Motor neuron (in vitro differentiated cells): Measurements from ENCODE around the gene TAF4B. TPM values are rescaled to one million over a fixed set of nuclear protein-coding genes. Genes with fewer than 3 reads are reported as not detected.
A peak's percentile ranks its signal among the peaks of the same experiment; 100 is the strongest.
"Not testable (repeated sequence)": the region's sequence is repeated elsewhere in the genome, so short reads cannot be mapped to it uniquely, and the experiment has no call there.

Source experiments
- ATAC-seq, 8 experiments: fragments of 200-7000 bp; cut with Tn5 transposase; replicated peaks in 6 of 8; 2 replicates each; pipeline ENCODE4 v1.8.0; 2021; ENCODE audit warnings: mild to moderate bottlenecking in 8 of 8, moderate library complexity in 8 of 8
- H3K27ac ChIP-seq, 2 donors: fragments of 250-450 bp; sonication (Bioruptor Pico); 2 replicates each; pipeline ENCODE4 v1.9.0; 2021; ENCODE audit warnings: antibody characterized with exemption in 2 of 2, mild to moderate bottlenecking in 2 of 2, moderate library complexity in 1 of 2
- H3K4me1 ChIP-seq, 2 donors: fragments of 250-450 bp; sonication (Bioruptor Pico); replicated peaks in 1 of 2; 2 replicates each; pipeline ENCODE4 v1.6.1; 2021; ENCODE audit warnings: antibody characterized with exemption in 2 of 2, mild to moderate bottlenecking in 2 of 2, moderate library complexity in 1 of 2
- H3K4me3 ChIP-seq, 5 donors: fragments of 250-450 bp; sonication (Bioruptor Pico); 2 replicates each; pipeline ENCODE4 v1.9.0; 2021; ENCODE audit warnings: antibody characterized with exemption in 5 of 5, mild to moderate bottlenecking in 5 of 5, moderate library complexity in 4 of 5
- WGBS, 10 experiments: fragments of 450-650 bp; shearing (Covaris generic); methylation state at CpG; one replicate each; pipeline ENCODE4 v1.0.0; 2022; 5-methylcytosine and 5-hydroxymethylcytosine counted together
- in situ Hi-C, 9 experiments: fragments of 400-800 bp; cut with MboI; loops; one replicate each; pipeline ENCODE4 v1.15.0; 2021; ENCODE audit warnings: low sequenced_read_pairs in 9 of 9, low pct_unique_long_range_greater_than_20kb in 2 of 9; ENCODE audit not compliant: unreplicated experiment in 9 of 9
- total RNA-seq, 8 experiments: library from RNA; unstranded; fragments of 300-600 nt; gene quantifications; 2 replicates each; pipeline versions ENCODE4 v1.2.3 to v1.2.4, GENCODE V29; 2022

TAF4B gene
- total RNA-seq, result 10 to 100 TPM in 1 of 8 experiments, 1 to 10 TPM in 7; 2.0 to 12.3 (median 3.3) TPM

GRCh38 chr18:26226229-26227050 is at the start of gene TAF4B:
Gene TAF4B, plus strand, starts transcription at chr18:26226445. Its CDS starts 489 bp downstream, at chr18:26226934.
- Histone ChIP-seq H3K4me3 (peak within 1 kb of the TSS; percentile 61 to 93 (median 68)), H3K27ac (peak within 1 kb of the TSS in 1 of 2 donors; percentile 48), H3K4me1 (peaks cover 5 to 9% of the 10 kb centered on the region in 2 donors)
- 0 to 1% (median 0%) methylated on average over 1 to 27 of the region's 101 CpGs; no CpG with 5 or more reads in 2 of the 10 experiments for WGBS, 10 experiments
- in situ Hi-C loops, result no loop called here
- peak; percentile 80 to 96 (median 92) for ATAC-seq

GRCh38 chr18:26181343-26181826 is 44.9 kb upstream of the TAF4B start:
- WGBS, 10 experiments, result 19 to 100% (median 86%) methylated on average over 1 to 7 of the region's 7 CpGs; no CpG with 5 or more reads in 1 of the 10 experiments
- Histone ChIP-seq H3K4me3 (no peak overlapping the region), H3K4me1 (no peaks in the 10 kb centered on the region), H3K27ac (no peak overlapping the region)
- ATAC-seq, result no peak
- in situ Hi-C loops, result no loop called here

GRCh38 chr18:26183395-26184112 is 42.7 kb upstream of the TAF4B start:
- ATAC-seq, result peak in 2 of 8 experiments; percentile 63 to 77

GRCh38 chr18:26185267-26185666 is 41.0 kb upstream of the TAF4B start:
- Histone ChIP-seq H3K4me3 (no peak overlapping the region), H3K4me1 (no peaks in the 10 kb centered on the region), H3K27ac (no peak overlapping the region)
- 15 to 100% (median 53%) methylated on average over 1 to 2 of the region's 2 CpGs for WGBS, 10 experiments
- in situ Hi-C loops, result no loop called here
- peak in 2 of 8 experiments; percentile 40 to 67 for ATAC-seq

More at GRCh38 chr18:26183395-26184112, 42.7 kb upstream of the TAF4B start:
- Histone ChIP-seq H3K27ac (no peak overlapping the region), H3K4me1 (no peaks in the 10 kb centered on the region), H3K4me3 (no peak overlapping the region)
- in situ Hi-C loops, result no loop called here

GRCh38 chr18:26190506-26190905 is 35.7 kb upstream of the TAF4B start:
- no peak overlapping the region for H3K27ac ChIP-seq
- ATAC-seq, result no peak
- H3K4me1 ChIP-seq, result no peaks in the 10 kb centered on the region
- WGBS, 10 experiments, result 74 to 100% (median 90%) methylated on average over 1 to 4 of the region's 8 CpGs; no CpG with 5 or more reads in 3 of the 10 experiments
- in situ Hi-C loops, result no loop called here
- no peak overlapping the region for H3K4me3 ChIP-seq

GRCh38 chr18:26192233-26192632 is 34.0 kb upstream of the TAF4B start:
- WGBS, 10 experiments, result 0 to 100% (median 82%) methylated on average over 1 of the region's 1 CpG; no CpG with 5 or more reads in 1 of the 10 experiments
- Histone ChIP-seq H3K4me1 (no peaks in the 10 kb centered on the region), H3K27ac (no peak overlapping the region), H3K4me3 (no peak overlapping the region)
- no peak for ATAC-seq
- in situ Hi-C loops, result no loop called here

- Histone ChIP-seq H3K27ac (no peak overlapping the region), H3K4me3 (no peak overlapping the region), H3K4me1 (no peaks in the 10 kb centered on the region)
- in situ Hi-C loops, result no loop called here
- ATAC-seq, result peak in 3 of 8 experiments; percentile 40 to 96 (median 72)
- 10 to 100% (median 83%) methylated on average over 1 to 3 of the region's 3 CpGs; no CpG with 5 or more reads in 3 of the 10 experiments for WGBS, 10 experiments
Observed at GRCh38 chr18:26196605-26197004, 29.6 kb upstream of the TAF4B start.

- H3K4me3 ChIP-seq, H3K4me1 ChIP-seq, in situ Hi-C loops, H3K27ac ChIP-seq, ATAC-seq: not testable (repeated sequence)
- 30 to 100% (median 47%) methylated on average over 1 to 7 of the region's 9 CpGs; no CpG with 5 or more reads in 5 of the 10 experiments for WGBS, 10 experiments
Observed at GRCh38 chr18:26202001-26202400, 24.2 kb upstream of the TAF4B start.

GRCh38 chr18:26205318-26205717 is 20.9 kb upstream of the TAF4B start:
- whole genome bisulfite sequencing, 10 experiments, result 43 to 100% (median 92%) methylated on average over 1 of the region's 1 CpG

GRCh38 chr18:26206488-26206887 is 19.8 kb upstream of the TAF4B start:
- 63 to 100% (median 86%) methylated on average over 1 to 2 of the region's 2 CpGs; no CpG with 5 or more reads in 2 of the 10 experiments for WGBS, 10 experiments
- no peak overlapping the region for H3K27ac ChIP-seq
- no peak for ATAC-seq

More at GRCh38 chr18:26205318-26205717, 20.9 kb upstream of the TAF4B start:
- H3K4me1 ChIP-seq, result no peaks in the 10 kb centered on the region
- H3K27ac ChIP-seq, result no peak overlapping the region
- in situ Hi-C loops, result no loop called here
- H3K4me3 ChIP-seq, result no peak overlapping the region
- ATAC-seq, result no peak

GRCh38 chr18:26207937-26208336 is 18.3 kb upstream of the TAF4B start:
- no peak overlapping the region for H3K27ac ChIP-seq
- H3K4me1 ChIP-seq, result no peaks in the 10 kb centered on the region
- no peak for ATAC-seq
- no peak overlapping the region for H3K4me3 ChIP-seq
- WGBS, 10 experiments, result 50 to 100% (median 85%) methylated on average over 1 to 3 of the region's 3 CpGs; no CpG with 5 or more reads in 4 of the 10 experiments
- in situ Hi-C loops, result no loop called here

More at GRCh38 chr18:26206488-26206887, 19.8 kb upstream of the TAF4B start:
- in situ Hi-C loops, result no loop called here
- Histone ChIP-seq H3K4me3 (no peak overlapping the region), H3K4me1 (no peaks in the 10 kb centered on the region)

- in situ Hi-C loops, result no loop called here
- H3K4me3 ChIP-seq, result no peak overlapping the region
- WGBS, 10 experiments, result 63 to 100% (median 76%) methylated on average over 1 to 2 of the region's 2 CpGs; no CpG with 5 or more reads in 6 of the 10 experiments
- H3K4me1 ChIP-seq, result no peaks in the 10 kb centered on the region
- H3K27ac ChIP-seq, result no peak overlapping the region
- ATAC-seq, result no peak
Observed at GRCh38 chr18:26208977-26209376, 17.3 kb upstream of the TAF4B start.

GRCh38 chr18:26210147-26210546 is 16.1 kb upstream of the TAF4B start:
- ATAC-seq, result no peak
- Histone ChIP-seq H3K4me1 (no peaks in the 10 kb centered on the region), H3K4me3 (no peak overlapping the region), H3K27ac (no peak overlapping the region)
- in situ Hi-C loops, result no loop called here
- 10 to 100% (median 90%) methylated on average over 1 to 4 of the region's 4 CpGs; no CpG with 5 or more reads in 2 of the 10 experiments for WGBS, 10 experiments
